ENCODE data around the gene RAB1B.

Gene RAB1B

DNA sequence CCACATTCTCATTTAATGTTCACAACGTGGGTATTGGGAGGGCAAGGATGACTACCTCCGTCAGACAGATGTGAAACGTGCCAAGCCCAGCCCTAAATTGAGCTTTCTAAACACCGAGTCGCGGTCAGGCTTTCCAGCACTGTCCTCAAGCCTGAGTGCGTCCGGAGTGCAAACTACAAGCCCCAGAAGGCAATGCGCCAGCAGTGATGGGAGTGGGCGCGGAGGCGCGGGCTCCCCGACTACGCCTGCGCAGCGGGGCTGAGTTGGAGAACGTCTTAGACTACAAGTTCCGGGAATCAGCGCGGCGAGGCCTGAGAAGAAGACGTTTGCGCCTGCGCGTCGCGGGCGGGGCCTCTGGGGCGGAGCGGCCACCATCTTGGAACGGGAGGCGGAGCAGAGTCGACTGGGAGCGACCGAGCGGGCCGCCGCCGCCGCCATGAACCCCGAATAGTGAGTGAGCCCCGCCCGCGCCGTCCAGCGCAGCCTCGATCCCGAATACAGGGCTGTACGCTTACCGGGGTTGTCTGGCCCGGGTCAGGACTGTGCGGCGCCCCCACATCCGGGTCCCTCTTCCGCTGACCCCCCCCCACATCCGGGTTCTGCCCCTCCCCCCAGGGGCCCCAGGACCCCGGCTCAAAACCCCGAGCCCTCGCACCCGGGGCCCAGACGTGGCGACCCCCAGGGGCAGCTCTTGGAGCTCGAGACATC lies at the start of gene RAB1B:
TSS of gene RAB1B (plus strand) at position 396 of the 708 bp plus-strand sequence. CDS start at position 437, 41 bp downstream.
- peak; percentile 98 for DNase-seq (ENCODE audit: low read depth)

- DNase-seq (ENCODE audit: low read depth), result no peak
Measured at GRCh38 chr11:66218846-66219620, 49.4 kb upstream of the RAB1B start.

GRCh38 chr11:66219846-66220565 lies 48.4 kb upstream of the RAB1B start:
- no peak for DNase-seq (ENCODE audit: low read depth)

- DNase-seq (ENCODE audit: low read depth), result no peak
Measured at GRCh38 chr11:66220566-66220935, 47.9 kb upstream of the RAB1B start.

GRCh38 chr11:66221012-66221411 lies 47.4 kb upstream of the RAB1B start:
- DNase-seq (ENCODE audit: low read depth), result no peak

- no peak for DNase-seq (ENCODE audit: low read depth)
Measured at GRCh38 chr11:66221726-66222236, 46.7 kb upstream of the RAB1B start.

GRCh38 chr11:66222358-66223149 lies 45.9 kb upstream of the RAB1B start:
- peak; percentile 79 for DNase-seq (ENCODE audit: low read depth)

DNA sequence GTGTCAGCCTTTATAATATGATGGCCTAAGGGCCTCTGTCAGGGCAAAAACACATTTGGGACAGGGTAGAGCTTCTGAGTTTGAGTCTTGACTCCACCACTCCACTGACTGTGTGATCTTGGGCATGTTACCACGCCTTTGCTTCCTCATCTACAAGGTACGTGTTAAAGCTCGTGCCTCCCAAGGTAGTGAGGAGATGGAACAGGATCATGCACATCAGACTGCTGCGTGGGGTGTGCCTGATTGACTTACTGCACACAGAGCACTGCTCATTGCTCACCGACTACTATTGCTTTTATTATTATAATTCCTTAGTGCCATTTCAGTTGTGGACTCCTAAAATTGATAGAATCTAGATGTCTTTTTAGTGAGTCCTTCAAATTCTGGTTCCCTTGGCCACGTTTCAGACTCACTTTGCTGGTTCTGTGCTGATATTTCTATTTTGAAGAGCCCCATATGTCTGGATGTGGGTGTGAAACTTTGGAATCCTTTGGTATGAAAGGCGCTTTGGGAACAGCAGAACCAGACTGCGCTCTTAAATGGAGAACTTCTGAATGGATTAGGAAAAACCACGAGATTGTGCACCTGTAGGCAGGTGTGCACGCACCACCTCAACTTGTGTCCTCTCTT lies 44.1 kb upstream of the RAB1B start:
- DNase-seq (ENCODE audit: low read depth), result no peak

DNA sequence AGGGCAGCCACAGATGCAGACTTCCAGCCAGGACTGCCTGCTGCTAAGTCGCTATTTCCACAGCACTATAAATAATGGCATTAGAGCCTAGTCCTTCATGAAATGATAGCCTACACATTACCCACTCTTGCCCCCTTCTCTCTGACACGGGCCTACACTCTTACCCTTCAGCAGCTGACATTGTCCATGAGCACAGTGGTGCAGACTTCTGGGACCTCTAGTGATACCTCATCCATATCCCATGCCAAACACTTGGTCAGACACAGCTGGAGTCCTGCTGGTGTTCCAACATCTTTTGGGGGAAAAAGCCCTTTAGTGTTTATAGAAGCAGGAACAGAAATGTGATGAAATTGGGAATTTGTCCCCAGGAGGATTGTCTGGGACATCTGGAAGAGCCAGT lies 43.4 kb upstream of the RAB1B start:
- no peak for DNase-seq (ENCODE audit: low read depth)

DNA sequence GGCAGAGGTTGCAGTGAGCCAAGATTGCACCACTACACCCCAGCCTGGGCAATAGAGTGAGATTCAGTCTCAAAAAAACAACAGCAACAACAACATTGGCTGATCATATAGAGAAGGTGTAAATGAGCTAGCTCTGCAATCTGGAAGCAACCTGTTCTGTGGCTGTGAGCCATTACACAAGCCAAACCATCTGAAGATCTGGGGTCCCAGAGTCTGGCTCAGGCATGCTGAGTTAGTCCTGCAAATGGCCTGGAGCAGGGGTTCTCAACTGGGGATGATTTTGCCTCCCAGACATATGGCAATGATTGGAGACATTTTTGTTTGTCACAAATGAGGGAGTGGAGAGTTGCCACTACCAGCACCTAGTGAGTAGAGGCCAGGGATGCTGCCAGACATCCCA lies 42.3 kb upstream of the RAB1B start:
- no peak for DNase-seq (ENCODE audit: low read depth)

- DNase-seq (ENCODE audit: low read depth), result no peak
Measured at GRCh38 chr11:66227700-66228099, 40.7 kb upstream of the RAB1B start.

GRCh38 chr11:66228521-66228920 lies 39.9 kb upstream of the RAB1B start:
- no peak for DNase-seq (ENCODE audit: low read depth)

DNA sequence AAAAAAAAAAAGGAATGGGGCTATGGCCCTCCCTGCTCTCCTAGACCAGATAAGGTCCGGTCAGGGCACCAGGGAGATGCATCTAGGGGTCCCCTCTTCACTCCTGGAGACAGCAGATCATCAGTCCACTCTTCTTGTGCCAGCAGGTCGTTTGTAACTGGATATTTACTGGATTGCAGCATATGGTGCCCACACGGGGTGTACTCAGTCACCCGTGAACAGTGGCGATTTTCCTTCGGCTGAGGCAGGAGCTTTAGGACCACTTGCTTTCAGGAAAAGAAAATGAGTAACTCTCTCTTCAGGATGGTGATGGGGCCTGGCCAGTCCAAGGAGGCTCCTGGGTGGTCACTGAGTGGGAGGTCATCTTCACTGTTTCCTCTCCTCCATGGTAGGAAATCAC lies 38.3 kb upstream of the RAB1B start:
- no peak for DNase-seq (ENCODE audit: low read depth)

DNA sequence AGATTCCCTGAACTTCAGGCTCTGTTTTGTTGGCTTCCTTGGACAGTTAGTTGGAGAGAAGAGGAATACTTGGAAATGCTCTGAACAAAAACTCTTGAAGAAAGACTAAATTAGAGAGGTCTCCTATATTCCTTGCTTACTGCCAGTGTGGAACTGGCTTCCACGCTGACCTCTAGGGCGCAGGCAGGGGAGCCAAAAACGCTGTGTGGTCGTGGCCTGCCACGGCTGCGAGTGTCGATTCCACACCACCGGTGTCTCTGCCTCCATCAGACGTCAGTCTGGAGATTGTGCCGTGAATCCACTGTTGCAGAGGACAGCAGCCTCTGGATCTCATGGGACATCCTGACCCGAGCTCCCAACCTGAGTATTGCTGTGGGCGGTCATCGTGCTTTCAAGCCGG lies 37.5 kb upstream of the RAB1B start:
- DNase-seq (ENCODE audit: low read depth), result no peak

- DNase-seq (ENCODE audit: low read depth), result no peak
Measured at GRCh38 chr11:66231561-66231960, 36.9 kb upstream of the RAB1B start.

- DNase-seq (ENCODE audit: low read depth), result no peak
Measured at GRCh38 chr11:66232769-66233168, 35.7 kb upstream of the RAB1B start.

DNA sequence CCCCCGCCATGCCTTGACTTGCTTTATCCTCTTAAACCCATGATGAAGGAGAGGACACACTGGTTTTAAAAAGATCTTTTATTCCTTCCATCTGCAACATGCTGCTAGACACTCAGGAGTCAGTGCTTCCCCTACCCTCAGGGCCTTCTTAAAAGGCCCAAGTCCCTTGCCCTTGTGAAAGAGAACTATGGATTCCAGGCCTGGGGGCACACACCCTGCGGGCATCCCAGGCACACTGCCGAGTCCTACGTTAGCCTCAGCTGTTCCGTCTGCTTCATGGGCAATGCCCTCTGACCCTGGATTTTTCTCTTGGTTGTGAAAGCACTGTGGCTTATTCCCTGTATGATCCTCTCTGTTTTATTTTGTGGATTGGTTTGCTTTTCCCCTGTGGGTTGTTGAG lies 35.1 kb upstream of the RAB1B start:
- DNase-seq (ENCODE audit: low read depth), result no peak

DNA sequence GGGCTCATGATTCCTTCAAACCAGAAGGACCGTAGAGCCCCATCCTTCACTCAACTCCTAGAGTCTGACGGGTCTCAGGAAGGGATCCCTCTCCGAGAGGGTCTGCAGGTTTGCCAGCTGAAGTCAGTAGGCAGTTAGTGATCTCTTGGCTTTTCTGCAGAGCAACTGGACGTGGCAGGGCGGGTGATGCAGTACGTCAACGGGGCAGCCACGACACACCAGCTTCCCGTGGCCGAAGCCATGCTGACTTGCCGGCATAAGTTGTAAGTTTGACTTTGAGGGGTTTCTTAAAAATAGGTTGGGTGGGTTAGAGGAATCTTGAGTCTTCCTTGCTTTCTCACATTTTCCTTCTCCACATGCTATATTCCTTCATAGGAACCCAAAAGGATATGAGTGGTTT lies 33.3 kb upstream of the RAB1B start:
- no peak for DNase-seq (ENCODE audit: low read depth)

GRCh38 chr11:66237867-66238266 lies 30.6 kb upstream of the RAB1B start:
- no peak for DNase-seq (ENCODE audit: low read depth)

GRCh38 chr11:66238786-66239413 lies 29.5 kb upstream of the RAB1B start:
- no peak for DNase-seq (ENCODE audit: low read depth)

GRCh38 chr11:66239511-66239910 lies 28.9 kb upstream of the RAB1B start:
- DNase-seq (ENCODE audit: low read depth), result no peak
